Measurements from ENCODE around the gene EML5.
A peak's percentile ranks its signal among the peaks of the same experiment; 100 is the strongest.

Gene EML5

DNA sequence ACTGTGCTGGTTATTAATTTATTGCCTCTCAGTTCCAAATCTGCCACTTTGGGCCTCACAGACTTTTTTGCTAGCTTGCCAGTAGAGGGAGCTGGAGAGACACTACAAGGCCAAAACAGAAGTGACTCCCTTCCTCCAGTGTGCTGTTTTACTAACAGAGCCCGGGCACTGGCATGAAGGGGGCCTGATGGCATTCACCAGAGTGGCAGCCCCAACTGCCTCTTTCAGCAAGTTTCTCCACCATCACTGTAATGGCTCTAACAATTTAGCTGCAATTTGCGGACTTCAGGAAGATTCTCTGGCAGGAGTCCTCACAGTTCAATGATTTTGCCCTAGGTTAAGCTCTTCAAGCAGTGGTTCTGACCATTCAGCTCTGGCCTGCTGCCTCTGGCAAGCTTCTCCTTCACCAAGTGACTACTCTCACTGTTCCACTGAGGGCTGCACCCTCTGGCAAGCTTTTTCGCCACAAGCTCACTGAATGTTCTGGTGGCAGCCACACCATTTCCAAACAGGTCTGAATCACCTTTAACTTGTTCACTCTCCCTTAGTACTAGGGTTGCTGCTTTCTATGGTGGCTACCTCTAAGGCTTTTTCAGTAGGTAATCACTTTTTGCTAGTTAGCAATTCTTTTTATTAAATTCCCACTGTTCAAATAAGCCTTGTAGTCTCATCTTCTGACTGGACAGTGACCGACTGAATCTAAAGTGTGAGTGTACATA is 125.0 kb downstream of the EML5 start:
- H3K79me2 ChIP-seq (ENCODE audit: insufficient read depth, low read length) = no peaks in the 10 kb centered on the region
- H3K27me3 ChIP-seq (ENCODE audit: low read length) = no peaks in the 10 kb centered on the region
- H3K9ac ChIP-seq (ENCODE audit: low read length) = peak overlapping the region; percentile 4
- no peaks in the 10 kb centered on the region for H3K9me3 ChIP-seq (ENCODE audit: insufficient read depth, low read length)
- no peaks in the 10 kb centered on the region for H4K20me1 ChIP-seq (ENCODE audit: low read depth, low read length)
- no peak overlapping the region for H3K4me3 ChIP-seq (ENCODE audit: insufficient read depth, low read length, poor library complexity, severe bottlenecking)
- no peak for TF ChIP-seq EZH2phosphoT487 (conservative IDR thresholded peaks at IDR 0.05; ENCODE audit: low read length)
- TF ChIP-seq, protein P1, sequence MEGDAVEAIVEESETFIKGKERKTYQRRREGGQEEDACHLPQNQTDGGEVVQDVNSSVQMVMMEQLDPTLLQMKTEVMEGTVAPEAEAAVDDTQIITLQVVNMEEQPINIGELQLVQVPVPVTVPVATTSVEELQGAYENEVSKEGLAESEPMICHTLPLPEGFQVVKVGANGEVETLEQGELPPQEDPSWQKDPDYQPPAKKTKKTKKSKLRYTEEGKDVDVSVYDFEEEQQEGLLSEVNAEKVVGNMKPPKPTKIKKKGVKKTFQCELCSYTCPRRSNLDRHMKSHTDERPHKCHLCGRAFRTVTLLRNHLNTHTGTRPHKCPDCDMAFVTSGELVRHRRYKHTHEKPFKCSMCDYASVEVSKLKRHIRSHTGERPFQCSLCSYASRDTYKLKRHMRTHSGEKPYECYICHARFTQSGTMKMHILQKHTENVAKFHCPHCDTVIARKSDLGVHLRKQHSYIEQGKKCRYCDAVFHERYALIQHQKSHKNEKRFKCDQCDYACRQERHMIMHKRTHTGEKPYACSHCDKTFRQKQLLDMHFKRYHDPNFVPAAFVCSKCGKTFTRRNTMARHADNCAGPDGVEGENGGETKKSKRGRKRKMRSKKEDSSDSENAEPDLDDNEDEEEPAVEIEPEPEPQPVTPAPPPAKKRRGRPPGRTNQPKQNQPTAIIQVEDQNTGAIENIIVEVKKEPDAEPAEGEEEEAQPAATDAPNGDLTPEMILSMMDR (IDR thresholded peaks at IDR 0.05; ENCODE audit: insufficient read depth, low read length, poor library complexity, severe bottlenecking) = peak; percentile 79
- H3K9me2 ChIP-seq (replicated peaks; ENCODE audit: insufficient read depth, low read length) = no peaks in the 10 kb centered on the region
- H3K27ac ChIP-seq (ENCODE audit: low read depth, low read length) = peak overlapping the region; percentile 19; the same call in 1 of the 2 replicates
- H3K36me3 ChIP-seq (ENCODE audit: low read length) = no peaks in the 10 kb centered on the region
- peak overlapping the region; percentile 30 for H3K4me2 ChIP-seq (ENCODE audit: low read depth, low read length, poor library complexity, severe bottlenecking)
- peak overlapping the region; percentile 60 for H2AFZ ChIP-seq (ENCODE audit: low read depth, low read length, severe bottlenecking)
- no peaks in the 10 kb centered on the region for H3F3A ChIP-seq (ENCODE audit: insufficient read depth)

DNA sequence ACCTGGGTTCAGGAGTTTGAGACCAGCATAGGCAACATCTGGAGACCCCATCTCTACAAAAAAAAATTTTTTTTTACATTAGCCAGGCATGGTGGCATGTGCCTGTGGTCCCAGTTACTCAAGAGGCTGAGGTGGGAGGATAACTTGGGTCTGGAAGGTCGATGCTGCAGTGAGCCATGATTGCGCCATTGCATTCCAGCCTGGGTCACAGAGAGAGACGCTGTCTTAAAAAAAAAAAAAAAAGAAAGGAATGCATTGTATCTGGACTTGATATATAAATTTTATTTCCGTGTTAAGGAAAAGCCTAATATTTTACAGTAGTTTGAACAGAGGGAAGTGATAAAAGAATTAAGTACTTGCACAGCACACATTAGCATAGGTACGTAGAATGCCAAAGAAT is 132.7 kb downstream of the EML5 start:
- no peaks in the 10 kb centered on the region for H3K36me3 ChIP-seq (ENCODE audit: low read length)
- H3K9me2 ChIP-seq (replicated peaks; ENCODE audit: insufficient read depth, low read length) = no peaks in the 10 kb centered on the region
- no peaks in the 10 kb centered on the region for H3F3A ChIP-seq (ENCODE audit: insufficient read depth)
- no peaks in the 10 kb centered on the region for H3K27me3 ChIP-seq (ENCODE audit: low read length)
- H3K9me3 ChIP-seq (ENCODE audit: insufficient read depth, low read length) = no peaks in the 10 kb centered on the region
- no peak overlapping the region for H3K4me3 ChIP-seq (ENCODE audit: insufficient read depth, low read length, poor library complexity, severe bottlenecking)
- no peak overlapping the region for H2AFZ ChIP-seq (ENCODE audit: low read depth, low read length, severe bottlenecking)
- H4K20me1 ChIP-seq (ENCODE audit: low read depth, low read length) = no peaks in the 10 kb centered on the region
- no peak overlapping the region for H3K9ac ChIP-seq (ENCODE audit: low read length)
- TF ChIP-seq, protein P1 (IDR thresholded peaks at IDR 0.05; ENCODE audit: insufficient read depth, low read length, poor library complexity, severe bottlenecking) = no peak
- no peak for TF ChIP-seq EZH2phosphoT487 (conservative IDR thresholded peaks at IDR 0.05; ENCODE audit: low read length)
- H3K4me2 ChIP-seq (ENCODE audit: low read depth, low read length, poor library complexity, severe bottlenecking) = no peak overlapping the region
- no peaks in the 10 kb centered on the region for H3K79me2 ChIP-seq (ENCODE audit: insufficient read depth, low read length)
- H3K27ac ChIP-seq (ENCODE audit: low read depth, low read length) = no peak overlapping the region

DNA sequence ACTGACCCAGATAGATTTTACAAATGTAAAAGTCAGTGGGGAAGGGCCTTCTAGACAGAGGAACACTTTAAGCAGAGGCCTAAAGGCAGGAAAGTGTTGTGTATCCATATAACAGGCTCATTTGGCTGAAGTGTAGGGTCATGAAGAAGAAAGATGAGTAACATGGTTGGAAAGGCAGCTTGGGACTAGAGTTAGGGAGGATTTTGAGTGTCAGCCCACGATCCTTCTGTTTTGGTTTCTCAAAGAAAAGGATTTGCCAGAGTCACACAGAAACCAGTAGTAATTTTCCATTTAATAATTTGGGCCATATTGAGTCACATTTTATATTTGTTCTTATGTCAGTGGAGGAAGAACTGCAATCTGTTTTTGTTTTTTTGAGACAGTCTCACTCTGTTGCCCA is 153.5 kb downstream of the EML5 start:
- Histone ChIP-seq H3F3A (ENCODE audit: insufficient read depth) (no peaks in the 10 kb centered on the region), H3K36me3 (ENCODE audit: low read length) (no peaks in the 10 kb centered on the region), H3K4me2 (ENCODE audit: low read depth, low read length, poor library complexity, severe bottlenecking) (no peak overlapping the region), H3K79me2 (ENCODE audit: insufficient read depth, low read length) (no peaks in the 10 kb centered on the region), H3K27ac (ENCODE audit: low read depth, low read length) (no peak overlapping the region), H3K4me3 (ENCODE audit: insufficient read depth, low read length, poor library complexity, severe bottlenecking) (no peak overlapping the region), H2AFZ (ENCODE audit: low read depth, low read length, severe bottlenecking) (no peak overlapping the region), H3K9me2 (replicated peaks; ENCODE audit: insufficient read depth, low read length) (no peaks in the 10 kb centered on the region), H3K9ac (ENCODE audit: low read length) (no peak overlapping the region), H3K27me3 (ENCODE audit: low read length) (no peaks in the 10 kb centered on the region), H4K20me1 (ENCODE audit: low read depth, low read length) (no peaks in the 10 kb centered on the region), H3K9me3 (ENCODE audit: insufficient read depth, low read length) (no peaks in the 10 kb centered on the region)
- no peak for TF ChIP-seq EZH2phosphoT487 (conservative IDR thresholded peaks at IDR 0.05; ENCODE audit: low read length)
- TF ChIP-seq, protein P1 (IDR thresholded peaks at IDR 0.05; ENCODE audit: insufficient read depth, low read length, poor library complexity, severe bottlenecking) = no peak

All from SU-DHL-6 (cell line).